Glutamatergic neuron (in vitro differentiated cells): ENCODE results near the gene CFAP74. TPM values are rescaled to one million over a fixed set of nuclear protein-coding genes. Genes with fewer than 3 reads are reported as not detected.
A peak's percentile ranks its signal among the peaks of the same experiment; 100 is the strongest.

ENCODE experiments used
- DNase-seq: peaks from one replicate; pipeline ENCODE4 v3.0.0; 2022
- H3K27ac Mint-ChIP-seq: one replicate; pipeline ENCODE4 v1.8.0; 2020; ENCODE audit warnings: mild to moderate bottlenecking, mixed read lengths, inconsistent platforms; ENCODE audit not compliant: unreplicated experiment
- H3K27me3 Mint-ChIP-seq: one replicate; pipeline ENCODE4 v1.8.0; 2020; ENCODE audit warnings: mild to moderate bottlenecking, moderate library complexity, mixed read lengths, inconsistent platforms; ENCODE audit not compliant: unreplicated experiment
- H3K36me3 Mint-ChIP-seq: one replicate; pipeline ENCODE4 v1.8.0; 2020; ENCODE audit warnings: mild to moderate bottlenecking, mixed read lengths, inconsistent platforms; ENCODE audit not compliant: unreplicated experiment
- H3K4me1 Mint-ChIP-seq: one replicate; pipeline ENCODE4 v1.8.0; 2020; ENCODE audit warnings: mild to moderate bottlenecking, low read depth, mixed read lengths, inconsistent platforms; ENCODE audit not compliant: unreplicated experiment
- H3K4me3 Mint-ChIP-seq: one replicate; pipeline ENCODE4 v1.8.0; 2020; ENCODE audit warnings: mild to moderate bottlenecking, mixed read lengths, inconsistent platforms; ENCODE audit not compliant: unreplicated experiment
- H3K9me3 Mint-ChIP-seq: one replicate; pipeline ENCODE4 v1.8.0; 2020; ENCODE audit warnings: mild to moderate bottlenecking, moderate library complexity, mixed read lengths, inconsistent platforms; ENCODE audit not compliant: unreplicated experiment
- total RNA-seq: library from RNA; stranded (reverse); fragmentation: NEBNext Ultra II Directional; extraction: Animal tissue kit (Norgen Biotek cat#: 25700); gene quantifications from one replicate; pipeline ENCODE4 v1.2.1, GENCODE V29; 2021; ENCODE audit not compliant: unreplicated experiment
- TF ChIP-seq, protein P1 (sequence below): fragments of 200-600 bp; sonication (generic); IDR thresholded peaks from one replicate; pipeline ENCODE4 v1.5.0; 2021; ENCODE audit not compliant: partially characterized antibody, unreplicated experiment

CFAP74 gene
- total RNA-seq, 1 donor from 2014 or later = not detected

GRCh38 chr1:1917304-1917976, 86.1 kb downstream of the CFAP74 start:
- H3K27ac Mint-ChIP-seq = no peak overlapping the region
- peaks cover 2% of the 10 kb centered on the region for H3K4me1 Mint-ChIP-seq
- H3K27me3 Mint-ChIP-seq = peaks cover 4% of the 10 kb centered on the region
- H3K36me3 Mint-ChIP-seq = no peaks in the 10 kb centered on the region
- peak overlapping the region; percentile 30 for H3K4me3 Mint-ChIP-seq
- TF ChIP-seq, protein P1, sequence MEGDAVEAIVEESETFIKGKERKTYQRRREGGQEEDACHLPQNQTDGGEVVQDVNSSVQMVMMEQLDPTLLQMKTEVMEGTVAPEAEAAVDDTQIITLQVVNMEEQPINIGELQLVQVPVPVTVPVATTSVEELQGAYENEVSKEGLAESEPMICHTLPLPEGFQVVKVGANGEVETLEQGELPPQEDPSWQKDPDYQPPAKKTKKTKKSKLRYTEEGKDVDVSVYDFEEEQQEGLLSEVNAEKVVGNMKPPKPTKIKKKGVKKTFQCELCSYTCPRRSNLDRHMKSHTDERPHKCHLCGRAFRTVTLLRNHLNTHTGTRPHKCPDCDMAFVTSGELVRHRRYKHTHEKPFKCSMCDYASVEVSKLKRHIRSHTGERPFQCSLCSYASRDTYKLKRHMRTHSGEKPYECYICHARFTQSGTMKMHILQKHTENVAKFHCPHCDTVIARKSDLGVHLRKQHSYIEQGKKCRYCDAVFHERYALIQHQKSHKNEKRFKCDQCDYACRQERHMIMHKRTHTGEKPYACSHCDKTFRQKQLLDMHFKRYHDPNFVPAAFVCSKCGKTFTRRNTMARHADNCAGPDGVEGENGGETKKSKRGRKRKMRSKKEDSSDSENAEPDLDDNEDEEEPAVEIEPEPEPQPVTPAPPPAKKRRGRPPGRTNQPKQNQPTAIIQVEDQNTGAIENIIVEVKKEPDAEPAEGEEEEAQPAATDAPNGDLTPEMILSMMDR = no peak
- H3K9me3 Mint-ChIP-seq = peaks cover 2% of the 10 kb centered on the region
- peak; percentile 15 for DNase-seq

DNA sequence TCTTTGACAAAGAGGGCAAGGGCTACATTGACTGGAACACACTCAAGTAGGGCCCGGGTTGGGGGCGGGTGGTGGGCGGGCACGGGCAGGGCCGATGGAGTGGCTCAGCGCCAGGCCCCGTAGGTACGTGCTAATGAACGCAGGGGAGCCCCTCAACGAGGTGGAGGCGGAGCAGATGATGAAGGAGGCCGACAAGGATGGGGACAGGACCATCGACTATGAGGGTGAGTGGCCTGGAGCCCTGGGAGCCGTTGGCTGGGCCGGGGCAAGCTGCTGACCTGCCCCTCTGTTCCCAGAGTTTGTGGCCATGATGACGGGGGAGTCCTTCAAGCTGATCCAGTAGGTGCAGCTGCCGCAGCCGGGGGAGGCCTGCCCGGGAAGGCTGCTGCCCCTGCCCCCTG, 86.7 kb downstream of the CFAP74 start:
- Mint-ChIP-seq H3K27ac (no peak overlapping the region), H3K4me1 (peaks cover 2% of the 10 kb centered on the region), H3K4me3 (no peak overlapping the region), H3K27me3 (peaks cover 4% of the 10 kb centered on the region), H3K36me3 (no peaks in the 10 kb centered on the region), H3K9me3 (peaks cover 2% of the 10 kb centered on the region)
- TF ChIP-seq, protein P1 = no peak
- peak; percentile 13 for DNase-seq

- peaks cover 4% of the 10 kb centered on the region for H3K27me3 Mint-ChIP-seq
- TF ChIP-seq, protein P1 = no peak
- H3K36me3 Mint-ChIP-seq = no peaks in the 10 kb centered on the region
- peaks cover 4% of the 10 kb centered on the region for H3K9me3 Mint-ChIP-seq
- peak; percentile 19 for DNase-seq
- no peak overlapping the region for H3K27ac Mint-ChIP-seq
- peaks cover 2% of the 10 kb centered on the region for H3K4me1 Mint-ChIP-seq
- no peak overlapping the region for H3K4me3 Mint-ChIP-seq
Observed at GRCh38 chr1:1915911-1916840, 87.4 kb downstream of the CFAP74 start.

DNA sequence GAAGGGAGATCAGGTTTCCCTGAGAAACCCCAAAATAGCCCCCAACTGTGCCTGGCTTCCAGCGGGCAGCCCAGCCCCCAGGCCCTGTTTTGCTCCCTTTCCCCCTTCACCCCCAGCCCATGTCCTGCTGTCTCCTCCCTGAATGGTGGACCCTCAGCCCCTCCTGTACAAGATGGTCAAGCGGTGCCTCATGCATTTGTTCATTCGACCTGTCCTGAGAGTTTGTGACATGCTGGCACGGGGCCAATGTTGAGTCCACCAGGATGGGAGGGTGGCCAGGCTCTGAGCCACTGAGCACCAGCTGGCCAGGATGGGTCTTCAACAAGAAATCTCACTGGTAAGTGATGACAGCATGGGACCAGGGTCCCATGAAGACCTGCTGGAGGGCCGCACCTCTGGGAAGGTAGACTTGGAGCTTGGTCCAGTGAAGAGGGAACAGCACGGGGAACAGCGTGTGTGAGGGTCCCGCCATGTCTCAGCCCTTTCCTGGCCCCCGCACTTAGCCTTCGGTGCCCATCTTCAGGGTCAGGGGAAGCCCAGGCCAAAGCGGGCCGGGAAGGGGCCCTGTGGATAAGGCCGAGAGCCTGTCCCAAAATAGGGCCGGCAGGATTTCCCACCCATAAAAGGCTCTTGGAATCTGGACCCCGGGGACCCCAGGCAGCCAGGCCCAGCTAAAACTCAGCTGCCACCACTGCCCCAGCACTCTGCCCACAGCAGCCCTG, 88.5 kb downstream of the CFAP74 start, which contains the start of gene CALML6:
Gene CALML6, plus strand, starts transcription at position 290 of the 722 bp plus-strand sequence. Its CDS starts 21 bp downstream, at position 311.
- Mint-ChIP-seq H3K4me1 (peaks cover 6% of the 10 kb centered on the region), H3K4me3 (no peak within 1 kb of the TSS), H3K27ac (no peak within 1 kb of the TSS), H3K27me3 (peaks cover 4% of the 10 kb centered on the region), H3K36me3 (no peaks in the 10 kb centered on the region), H3K9me3 (peaks cover 5% of the 10 kb centered on the region)
- peak; percentile 17 for DNase-seq
- TF ChIP-seq, protein P1 = no peak
